HG03571 (cell line): ENCODE data around the gene FXYD6.

ENCODE experiments used
- ATAC-seq: cut with Tn5 transposase; IDR thresholded peaks from one replicate; pipeline ENCODE4 v1.9.1; 2021; ENCODE audit not compliant: unreplicated experiment

Gene FXYD6

DNA sequence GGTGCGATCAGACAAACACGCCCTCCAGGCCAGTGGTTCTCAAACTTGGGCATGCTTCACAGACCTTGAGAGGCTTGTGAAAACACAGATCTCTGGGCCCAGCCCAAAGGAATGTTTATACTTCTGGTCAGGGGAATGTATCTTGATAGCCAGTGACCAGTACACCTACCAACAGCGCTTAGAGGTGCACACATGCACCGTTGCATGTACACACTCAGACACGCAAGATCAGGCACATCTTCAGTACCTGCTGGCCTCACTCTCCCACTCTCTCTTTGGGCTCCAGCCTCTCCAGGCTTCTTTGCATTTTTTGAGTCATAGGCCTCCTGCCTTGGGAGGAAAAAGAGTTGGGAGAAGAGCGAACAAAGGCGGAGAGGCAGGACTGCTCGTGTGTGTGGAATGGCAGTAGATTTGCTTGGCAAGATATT lies 11.7 kb upstream of the FXYD6 start:
- ATAC-seq: no peak

DNA sequence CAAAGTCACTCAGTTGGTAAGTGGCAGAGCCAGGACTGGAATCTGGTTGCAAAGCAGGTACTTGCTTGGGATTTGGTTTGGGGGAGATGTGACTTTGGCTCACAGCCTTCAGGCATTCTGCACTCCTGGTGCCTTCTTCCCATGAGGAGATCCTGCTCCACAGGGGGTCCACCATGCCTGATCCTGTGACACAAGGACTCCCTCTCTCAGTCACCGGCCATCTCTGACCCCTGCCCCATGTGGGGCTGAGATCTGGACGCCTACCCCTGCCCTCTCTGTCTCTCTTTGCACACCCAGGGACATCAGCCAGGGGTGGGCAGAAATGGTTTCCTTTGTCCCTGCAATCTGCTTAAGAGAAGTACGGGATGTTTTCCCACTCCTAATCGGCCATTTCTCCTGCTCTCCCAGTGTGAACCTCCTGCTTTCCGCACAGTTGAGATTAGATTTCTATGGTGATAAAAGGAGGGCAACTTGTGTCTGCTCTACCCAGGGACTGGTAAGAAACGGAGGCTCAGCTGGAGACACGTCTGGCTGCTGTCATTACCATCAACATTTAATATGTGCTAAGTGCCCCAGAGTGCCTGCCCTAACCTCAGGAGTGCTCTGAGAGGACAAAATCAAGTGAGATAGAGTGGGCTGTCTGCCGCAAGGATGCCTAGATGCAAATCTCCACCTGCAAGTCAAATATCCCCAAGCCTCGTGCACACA lies 11.1 kb upstream of the FXYD6 start:
- no peak for ATAC-seq

DNA sequence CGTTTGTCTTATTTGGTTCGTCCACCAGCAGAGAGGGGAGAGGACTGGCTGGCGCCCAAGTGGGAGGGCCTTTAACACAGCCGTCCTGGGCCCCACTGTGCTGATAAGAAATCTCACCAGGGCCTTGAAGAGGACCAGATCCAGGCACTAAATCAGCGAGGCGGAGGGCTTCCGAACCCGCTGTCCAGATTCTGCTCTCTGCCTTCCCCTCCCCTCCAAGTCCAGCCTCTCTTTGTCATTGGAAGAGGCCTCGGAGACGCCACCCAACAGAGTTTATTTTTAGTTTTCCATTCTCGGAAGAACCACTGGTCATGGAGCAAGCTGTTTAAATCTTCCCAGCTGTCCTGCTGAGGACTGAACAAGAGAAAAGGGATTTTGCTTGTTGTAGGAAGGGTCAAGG lies 9.3 kb upstream of the FXYD6 start:
- ATAC-seq: no peak

DNA sequence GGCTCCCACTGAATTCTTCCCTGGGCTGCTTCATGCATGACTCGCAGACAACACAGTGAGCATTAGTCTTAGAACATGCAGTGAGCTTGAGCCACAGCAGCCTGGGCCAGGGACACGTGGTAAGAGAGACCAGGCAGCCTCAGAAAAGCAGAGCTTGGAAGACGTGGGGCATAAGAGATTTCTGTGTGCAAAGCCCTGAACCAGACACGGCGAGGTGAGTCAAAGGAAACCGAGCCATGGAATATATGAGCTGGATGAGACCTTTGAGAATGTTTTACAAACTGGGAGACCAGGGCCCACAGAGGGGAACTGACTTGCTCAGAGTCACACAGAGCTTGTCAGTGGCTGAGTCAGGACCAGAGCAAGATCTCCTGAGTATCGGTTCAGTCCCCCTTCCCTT lies 8.5 kb upstream of the FXYD6 start:
- ATAC-seq: no peak

DNA sequence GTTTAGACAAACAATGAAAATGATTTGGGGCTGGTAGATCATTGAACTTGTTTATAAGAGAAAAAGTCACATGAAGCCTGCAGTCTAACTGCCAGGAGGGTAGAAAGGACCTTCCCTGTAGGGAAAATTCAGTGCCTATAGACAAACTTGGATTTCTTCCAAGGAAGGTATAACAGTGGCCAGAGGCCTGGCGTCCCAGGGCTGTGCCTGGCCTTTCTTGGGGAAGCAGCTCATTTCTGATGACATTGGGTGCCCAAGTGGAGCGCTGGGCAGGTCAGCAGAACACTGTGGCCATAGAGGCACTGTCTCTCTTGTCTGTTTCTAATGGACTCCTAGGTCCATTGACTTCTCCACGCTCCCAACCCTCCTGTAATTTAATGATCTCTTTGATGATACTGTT lies 6.6 kb upstream of the FXYD6 start:
- no peak for ATAC-seq

DNA sequence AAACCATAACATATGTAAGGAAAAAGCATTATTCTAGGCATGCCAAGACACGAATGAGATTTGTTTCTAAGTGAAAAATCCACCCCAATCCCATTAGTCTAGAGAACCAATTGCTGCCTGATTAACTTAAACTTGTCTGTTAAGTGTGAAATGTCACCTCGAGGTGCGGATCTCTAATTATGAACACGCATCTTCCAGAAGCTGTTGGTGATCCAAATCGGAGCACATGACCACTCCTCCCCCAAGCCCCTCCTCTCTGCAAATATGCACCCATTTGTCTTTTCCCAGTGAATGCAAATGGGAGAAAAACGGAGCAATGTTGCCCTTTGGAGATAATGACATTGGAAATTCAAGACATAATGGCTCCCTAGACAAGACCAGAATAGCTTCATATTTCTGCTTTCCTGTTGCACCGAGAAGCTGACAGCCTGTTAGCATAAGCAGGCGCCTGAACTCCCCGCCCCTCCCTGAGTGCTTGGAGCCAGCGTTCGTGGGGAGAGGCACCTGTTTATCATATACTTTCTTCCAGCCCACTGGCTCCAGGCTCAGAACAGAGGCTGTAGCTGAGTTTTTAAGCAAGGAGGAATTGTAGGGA lies 6.0 kb upstream of the FXYD6 start:
- ATAC-seq: no peak

DNA sequence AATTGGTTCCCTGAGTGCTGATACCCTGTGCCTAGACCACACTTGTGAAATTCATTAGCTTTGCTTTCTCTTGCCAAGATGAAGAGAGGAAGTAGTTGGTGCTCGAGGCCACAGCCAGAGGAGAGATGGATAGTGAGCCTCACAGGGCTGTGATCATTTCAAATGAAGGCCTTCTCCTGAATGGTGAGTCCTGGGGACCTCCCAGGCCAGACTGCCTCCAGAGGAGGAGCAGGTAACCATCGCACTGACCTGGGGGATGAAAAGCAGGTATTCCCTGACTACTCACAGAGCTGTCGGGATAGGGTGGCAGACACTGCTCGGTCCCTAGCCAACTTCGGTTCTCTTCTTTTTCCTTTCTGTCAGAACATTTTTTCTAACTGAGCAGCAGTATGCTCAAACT lies 4.8 kb upstream of the FXYD6 start:
- no peak for ATAC-seq

DNA sequence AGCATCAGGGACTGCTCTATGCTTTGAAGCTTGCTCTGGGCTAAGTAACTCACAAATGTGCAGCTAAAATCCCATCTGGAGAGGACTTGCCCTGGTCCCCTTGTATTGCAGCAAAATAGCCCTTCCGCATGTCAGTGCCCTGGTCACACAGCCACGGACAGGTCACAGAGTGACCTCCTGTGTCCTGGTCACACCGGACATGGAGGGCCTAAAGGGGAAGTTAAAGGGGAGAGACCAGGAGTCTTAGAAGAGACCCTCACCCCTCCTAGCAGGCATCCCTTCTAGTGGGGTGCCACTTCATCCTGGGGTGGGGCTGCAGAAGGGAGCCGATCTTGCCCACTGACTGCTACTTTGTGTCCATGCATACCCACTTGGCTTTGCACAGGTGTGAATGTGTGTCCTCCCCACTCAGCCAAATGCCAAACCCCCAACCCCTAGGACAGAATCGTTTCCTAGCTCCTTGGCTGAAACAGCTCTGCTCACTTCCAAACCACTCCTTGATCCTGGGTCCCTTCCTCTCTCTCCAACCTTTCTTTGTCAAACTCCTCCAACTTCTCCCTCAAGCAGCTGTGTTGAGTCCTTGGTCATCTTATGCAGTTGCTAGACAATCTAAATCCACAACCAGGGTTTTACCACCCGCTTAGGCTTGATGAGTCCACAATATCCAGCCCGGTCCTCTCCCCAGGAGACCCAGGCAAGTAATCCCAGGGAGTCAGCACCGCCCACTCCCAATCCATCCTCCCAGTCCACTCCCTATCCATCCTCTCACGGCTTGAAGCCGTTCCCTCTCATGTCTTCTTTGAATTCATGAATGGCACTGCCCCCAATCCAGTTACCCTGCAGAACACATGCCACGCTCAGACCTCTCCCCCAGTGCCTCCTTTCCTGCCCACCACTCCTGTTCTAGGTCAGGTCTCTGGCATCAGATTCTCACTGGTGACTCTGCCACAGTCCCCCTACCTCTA lies 3.3 kb upstream of the FXYD6 start:
- no peak for ATAC-seq

DNA sequence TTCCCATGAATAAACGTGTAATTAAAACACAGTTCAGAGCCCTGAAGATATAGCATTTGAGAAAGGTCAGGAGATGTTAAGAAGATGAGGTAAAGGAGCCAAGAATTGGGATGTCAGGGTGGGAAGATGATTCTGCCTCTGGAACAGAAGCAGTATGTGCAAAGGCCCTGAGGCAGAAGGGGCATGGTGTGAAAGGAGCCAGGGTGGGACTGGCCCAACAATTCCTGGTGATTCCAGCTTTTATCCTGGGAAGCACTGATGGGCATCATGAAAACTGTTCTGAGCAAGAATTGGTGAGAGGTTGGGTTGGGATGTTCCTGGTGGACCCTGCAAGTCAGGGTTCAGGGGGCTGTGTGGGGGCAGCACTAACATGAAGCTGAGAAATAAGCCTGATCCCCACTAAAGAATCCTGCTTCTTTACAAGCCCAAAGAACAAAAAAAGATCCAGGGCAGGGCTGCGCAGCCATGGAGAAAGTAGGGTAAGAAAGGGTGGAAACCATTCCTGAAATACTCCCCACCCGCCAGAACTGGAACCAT lies 2.5 kb upstream of the FXYD6 start:
- ATAC-seq: no peak

DNA sequence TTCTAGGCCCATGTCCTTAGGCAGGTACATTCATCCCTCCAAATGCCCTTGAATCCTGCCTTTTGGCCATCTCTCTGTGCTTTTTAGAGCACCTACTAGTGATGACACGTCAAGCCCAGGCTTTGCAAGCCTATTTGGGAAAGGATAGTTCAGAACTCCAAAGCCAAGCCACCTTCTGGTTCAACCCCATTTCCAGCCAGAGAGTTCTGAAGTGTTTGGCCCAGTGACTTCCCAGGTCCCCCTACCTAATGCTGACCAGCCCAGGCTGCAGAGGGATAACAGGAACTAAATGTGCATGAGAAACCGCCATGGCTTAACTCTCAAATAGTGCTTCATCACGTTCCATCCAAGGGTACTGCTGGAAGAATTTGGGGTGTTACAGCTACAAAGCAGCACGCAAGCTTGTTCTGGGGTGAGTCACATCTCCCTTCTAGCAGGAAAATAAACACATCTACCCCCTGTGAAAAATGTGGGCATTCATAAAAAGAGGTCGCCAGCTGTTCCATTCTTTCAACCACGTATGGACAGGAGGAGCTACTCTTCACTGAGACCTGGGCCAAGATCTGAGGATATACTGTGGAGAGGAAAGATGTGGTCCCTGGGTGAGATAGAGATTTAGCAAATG lies 2.0 kb upstream of the FXYD6 start:
- ATAC-seq: no peak

DNA sequence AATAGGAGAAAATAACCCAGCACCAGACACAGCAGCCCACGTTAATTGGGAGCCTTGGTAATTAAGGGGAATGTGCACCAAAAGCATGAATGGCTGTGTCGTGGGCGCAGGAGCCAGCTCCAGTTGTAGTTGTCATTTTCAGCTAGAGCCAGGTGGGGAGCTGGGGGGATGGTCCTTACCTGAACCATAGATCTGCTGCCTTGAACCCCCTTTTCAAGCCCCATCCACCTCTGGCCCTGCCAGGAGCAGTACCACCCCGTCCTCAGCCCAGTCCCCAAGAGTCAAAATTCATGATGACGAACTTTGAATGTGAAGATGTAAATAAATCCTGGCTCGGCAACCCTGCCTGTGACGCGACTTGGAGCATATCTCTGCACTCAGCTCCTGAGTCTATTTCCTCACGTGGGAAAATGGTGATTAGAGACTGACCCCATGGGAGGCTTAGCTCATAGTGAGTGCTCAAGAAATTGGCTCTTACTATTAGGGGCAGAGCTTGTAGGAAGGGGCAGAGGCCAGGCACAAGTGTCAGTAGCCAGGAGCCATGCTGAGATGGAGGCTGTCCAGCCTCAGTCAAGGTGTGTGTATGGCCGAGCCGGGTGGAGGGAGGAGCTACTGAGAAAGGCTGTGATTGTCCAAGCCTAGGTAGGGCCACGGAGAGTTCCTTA lies 794 bp upstream of the FXYD6 start:
- ATAC-seq: no peak

DNA sequence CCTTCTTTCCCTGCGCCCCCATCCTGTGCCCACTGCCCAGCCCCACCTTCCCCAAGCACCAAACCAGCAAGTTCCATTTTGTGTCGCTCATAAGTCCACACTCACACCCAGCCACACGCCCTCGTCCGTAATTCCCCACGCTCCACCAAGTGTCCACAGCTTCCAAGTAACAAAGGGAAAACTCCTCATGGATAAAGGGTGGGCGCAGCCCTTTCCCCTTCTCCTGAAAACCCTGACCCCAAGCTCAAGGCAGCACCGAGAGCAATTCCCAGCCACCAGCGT lies 458 bp downstream of the FXYD6 start:
- no peak for ATAC-seq

DNA sequence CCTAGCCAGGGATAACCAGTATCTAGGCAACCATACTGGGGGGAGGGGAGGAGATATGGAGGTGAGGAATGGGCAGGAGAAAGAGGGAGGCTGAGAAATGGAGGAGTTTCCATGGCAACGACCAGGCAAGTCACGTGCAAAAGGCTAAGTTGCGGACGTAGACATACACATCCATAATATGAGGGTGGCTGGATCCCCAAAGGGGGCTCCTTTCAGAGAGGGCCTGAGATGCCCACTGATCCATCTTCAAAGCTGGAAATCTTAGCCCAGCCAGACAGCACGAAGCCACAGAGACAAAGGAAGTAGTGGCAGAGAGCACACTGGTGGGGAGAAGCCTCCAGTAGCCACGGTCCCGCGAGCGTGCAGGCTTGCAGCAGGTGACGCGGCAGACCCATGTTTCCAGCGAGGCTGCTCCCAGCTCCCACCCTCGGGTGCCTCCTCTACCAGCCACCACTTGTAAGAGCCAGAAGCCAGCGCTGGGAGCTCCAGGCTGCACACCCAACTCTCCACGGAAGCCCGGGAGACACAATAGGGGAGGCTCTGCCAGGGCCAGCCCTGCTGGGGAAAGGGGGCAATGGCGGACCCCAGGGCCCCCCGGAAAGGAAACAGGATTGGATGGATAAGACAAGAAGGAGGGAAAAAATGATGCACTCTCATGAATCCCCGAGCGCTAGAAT lies 938 bp downstream of the FXYD6 start:
- no peak for ATAC-seq

DNA sequence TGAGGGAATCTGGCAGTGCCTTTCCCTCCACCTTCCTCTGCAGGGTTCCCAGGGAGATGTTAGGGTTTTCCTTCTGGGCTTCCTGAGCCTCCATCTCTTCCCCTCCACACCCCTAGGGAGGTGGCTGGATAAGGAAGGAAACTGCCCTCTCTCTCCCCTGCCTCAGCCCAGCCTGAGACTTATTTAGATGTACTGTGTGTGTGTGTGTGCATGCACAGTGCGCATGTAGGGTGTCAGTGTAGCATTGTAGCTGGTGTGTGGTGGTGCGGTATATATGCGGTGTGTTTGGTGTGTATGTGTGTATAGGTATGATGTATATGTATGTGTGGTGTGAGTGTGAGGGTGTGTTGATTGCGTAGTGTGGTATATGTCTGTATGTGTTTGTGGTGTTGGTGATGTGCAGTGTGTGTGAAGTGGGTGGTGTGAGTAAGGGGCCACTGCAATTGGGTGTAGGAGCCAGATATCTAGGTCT lies 1.5 kb downstream of the FXYD6 start:
- ATAC-seq: no peak

DNA sequence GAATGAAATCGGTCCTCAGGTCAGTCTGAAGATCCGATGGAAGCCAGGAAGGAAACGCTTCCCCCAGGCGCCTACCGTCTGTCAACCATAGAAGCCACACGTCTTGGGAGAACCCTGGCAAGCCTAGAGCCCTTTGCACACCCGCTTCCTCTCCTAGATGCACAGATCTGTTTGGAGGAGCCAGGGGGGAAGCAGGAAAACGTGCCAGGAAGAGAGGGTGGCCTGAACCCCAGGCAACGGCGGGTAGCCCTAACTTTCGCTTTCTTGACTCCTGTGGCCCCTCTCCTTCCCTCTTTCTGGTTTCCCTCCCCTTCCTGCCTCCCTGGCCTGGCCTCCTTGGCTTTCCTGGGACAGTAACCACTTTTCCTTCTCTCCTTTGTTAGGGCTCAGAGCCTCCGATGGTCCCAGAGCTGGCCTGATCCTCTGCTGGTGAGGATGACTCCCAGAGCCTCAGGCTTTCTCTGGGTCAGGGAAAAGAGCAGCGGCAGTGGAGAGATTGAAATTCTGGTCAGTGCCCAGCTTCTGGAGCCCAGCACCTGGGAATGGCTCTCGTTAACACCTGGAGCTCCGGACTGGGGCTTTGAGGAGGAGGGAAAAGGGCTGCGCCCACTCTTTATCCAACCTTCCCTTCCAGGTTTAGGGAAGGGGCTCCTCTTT lies 2.1 kb downstream of the FXYD6 start:
- no peak for ATAC-seq

DNA sequence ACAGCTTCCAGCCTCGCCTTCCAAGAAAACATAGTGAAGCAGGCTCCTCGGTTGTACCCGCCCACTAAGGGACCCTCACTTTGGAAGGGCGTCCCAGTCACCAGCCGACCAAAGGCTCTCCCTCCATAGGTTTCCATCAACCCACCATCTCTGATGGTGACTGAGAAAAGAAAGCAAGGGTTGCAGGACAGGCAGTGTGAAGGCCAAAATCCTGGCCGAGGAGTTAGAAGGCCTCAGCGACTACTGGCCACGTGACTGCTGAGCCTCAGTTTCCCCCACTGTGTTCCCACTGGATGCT lies 2.7 kb downstream of the FXYD6 start:
- no peak for ATAC-seq

DNA sequence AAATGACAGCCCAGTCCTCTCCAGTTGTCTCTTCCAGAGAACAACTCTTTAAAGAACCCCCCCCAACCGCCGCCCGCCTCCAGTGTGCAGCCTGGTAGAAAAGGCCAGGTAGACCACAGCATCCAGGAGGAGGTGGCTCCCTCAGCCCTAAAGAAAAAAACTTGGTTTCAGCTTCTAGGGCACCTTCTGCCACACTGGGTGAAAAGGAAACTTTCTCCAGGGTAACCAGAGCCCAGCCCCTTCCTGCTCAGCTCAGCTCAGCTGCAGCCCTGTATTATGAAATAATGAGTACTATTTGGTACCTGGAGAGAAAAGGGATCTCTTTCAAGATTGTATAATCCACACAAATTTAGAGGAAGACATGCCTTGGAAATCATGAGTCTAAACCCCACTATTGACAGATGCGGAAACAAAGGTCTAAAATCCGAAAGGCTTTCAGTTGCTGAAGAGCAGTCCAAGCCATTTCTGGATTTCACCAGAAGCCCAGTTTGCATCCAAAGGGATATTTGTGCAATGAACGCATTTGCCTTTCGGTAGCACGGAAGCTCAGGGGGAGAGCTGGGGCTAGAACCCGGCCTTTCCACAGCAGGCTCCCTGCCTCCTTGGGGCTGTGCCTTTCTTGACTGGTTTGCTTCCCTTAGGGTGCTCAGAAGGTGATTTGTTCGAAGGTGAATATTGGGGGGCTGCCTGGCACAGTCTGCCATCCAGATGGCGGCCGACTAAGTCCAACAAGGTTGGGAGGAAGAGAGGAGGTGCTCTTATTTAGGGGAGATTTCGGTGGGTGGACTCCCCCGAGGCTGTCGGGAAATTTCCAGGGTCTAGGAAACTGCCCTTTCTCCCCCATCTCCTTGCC lies 3.3 kb downstream of the FXYD6 start:
- no peak for ATAC-seq

DNA sequence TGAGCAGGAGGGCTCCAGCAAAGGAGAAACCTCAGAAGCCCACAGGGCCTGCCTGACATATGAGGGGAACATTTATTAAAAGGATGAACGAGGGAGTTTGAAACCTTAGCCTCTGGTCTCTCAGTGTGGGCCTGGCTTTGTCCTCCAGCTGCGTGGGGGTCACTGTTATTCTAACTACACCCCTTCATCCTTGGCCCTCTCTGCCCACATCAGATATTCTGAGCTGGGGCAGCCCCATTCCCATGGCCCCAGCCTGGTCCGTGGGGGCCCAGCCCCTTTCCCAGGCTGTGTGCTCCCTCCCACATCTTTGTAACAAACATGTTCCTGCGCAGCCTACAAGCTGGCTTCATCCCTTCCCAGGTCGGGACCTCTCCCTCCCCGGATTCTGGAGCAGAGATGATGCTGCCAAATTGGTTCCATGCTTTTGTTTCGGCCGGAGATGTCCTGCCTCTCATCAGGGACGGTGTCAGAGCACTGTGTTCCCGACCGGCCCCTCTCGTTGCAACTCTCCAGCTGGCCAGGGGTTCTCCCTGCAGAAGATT lies 4.0 kb downstream of the FXYD6 start:
- no peak for ATAC-seq

DNA sequence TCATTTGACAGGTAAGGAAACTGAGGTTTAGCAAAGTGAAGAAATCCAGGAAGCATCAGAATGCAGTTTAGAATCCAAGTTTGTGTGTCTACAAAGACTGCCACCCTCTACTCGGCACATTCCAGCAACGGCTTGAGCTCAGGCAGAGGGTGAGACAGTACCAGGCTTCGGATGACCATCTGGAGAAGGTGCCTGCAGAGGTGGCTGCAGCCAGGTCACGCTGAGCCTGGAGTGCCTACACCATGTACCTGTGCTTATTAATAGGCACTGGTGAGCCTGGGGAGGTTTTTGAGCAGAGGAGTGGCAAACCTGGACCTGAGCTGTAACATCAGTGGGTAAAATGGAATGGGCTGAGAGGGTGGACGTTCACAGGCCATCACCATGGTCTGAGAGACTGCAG lies 4.7 kb downstream of the FXYD6 start:
- ATAC-seq: no peak
